ENCODE results near the gene SETD3.

DNA sequence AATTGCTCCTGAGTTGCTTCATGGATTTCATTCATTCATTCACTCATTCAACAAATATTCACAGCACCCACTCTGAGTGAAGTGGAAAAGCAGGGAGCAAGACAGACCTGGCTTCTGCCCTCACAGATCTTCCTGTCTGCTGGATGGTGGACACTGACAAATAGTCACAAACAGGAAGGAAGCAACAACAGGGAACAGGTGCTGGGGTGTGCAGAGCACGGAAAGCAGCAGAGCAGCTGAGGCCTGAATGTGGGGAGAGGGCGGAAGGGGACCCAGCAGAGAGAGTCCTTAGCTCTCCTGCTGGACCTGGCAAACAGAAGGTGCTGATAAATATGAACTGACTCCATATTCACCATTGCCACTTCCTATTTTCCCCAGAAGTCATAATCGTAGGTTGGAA, 54.4 kb downstream of the SETD3 start:
- TF ChIP-seq POLR2A (IDR thresholded peaks at IDR 0.05), result no peak
- TF ChIP-seq, protein P1, sequence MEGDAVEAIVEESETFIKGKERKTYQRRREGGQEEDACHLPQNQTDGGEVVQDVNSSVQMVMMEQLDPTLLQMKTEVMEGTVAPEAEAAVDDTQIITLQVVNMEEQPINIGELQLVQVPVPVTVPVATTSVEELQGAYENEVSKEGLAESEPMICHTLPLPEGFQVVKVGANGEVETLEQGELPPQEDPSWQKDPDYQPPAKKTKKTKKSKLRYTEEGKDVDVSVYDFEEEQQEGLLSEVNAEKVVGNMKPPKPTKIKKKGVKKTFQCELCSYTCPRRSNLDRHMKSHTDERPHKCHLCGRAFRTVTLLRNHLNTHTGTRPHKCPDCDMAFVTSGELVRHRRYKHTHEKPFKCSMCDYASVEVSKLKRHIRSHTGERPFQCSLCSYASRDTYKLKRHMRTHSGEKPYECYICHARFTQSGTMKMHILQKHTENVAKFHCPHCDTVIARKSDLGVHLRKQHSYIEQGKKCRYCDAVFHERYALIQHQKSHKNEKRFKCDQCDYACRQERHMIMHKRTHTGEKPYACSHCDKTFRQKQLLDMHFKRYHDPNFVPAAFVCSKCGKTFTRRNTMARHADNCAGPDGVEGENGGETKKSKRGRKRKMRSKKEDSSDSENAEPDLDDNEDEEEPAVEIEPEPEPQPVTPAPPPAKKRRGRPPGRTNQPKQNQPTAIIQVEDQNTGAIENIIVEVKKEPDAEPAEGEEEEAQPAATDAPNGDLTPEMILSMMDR (IDR thresholded peaks at IDR 0.05), result no peak
- TF ChIP-seq POLR2AphosphoS5 (IDR thresholded peaks at IDR 0.05), result no peak

Measured in upper lobe of left lung (tissue), 4 donors.